Testis (tissue), 2 donors: Measurements from ENCODE around the gene SASH1.

ENCODE experiments used
- POLR2A ChIP-seq: fragments of 450-650 bp; IDR thresholded peaks from one replicate; pipeline ENCODE4 v1.6.1; 2017; ENCODE audit warnings: antibody characterized with exemption, mild to moderate bottlenecking, moderate library complexity
- TF ChIP-seq, protein P1 (sequence below), 3 experiments: fragments of 450-650 bp in 2 of 3; fragments of 200-600 bp in 1 of 3; sonication (generic) in 1 of 3; IDR thresholded peaks; one replicate each; pipeline ENCODE4 v1.5.1; 2016 to 2019; ENCODE audit warnings: antibody characterized with exemption in 3 of 3, mild to moderate bottlenecking in 2 of 3, moderate library complexity in 1 of 3

DNA sequence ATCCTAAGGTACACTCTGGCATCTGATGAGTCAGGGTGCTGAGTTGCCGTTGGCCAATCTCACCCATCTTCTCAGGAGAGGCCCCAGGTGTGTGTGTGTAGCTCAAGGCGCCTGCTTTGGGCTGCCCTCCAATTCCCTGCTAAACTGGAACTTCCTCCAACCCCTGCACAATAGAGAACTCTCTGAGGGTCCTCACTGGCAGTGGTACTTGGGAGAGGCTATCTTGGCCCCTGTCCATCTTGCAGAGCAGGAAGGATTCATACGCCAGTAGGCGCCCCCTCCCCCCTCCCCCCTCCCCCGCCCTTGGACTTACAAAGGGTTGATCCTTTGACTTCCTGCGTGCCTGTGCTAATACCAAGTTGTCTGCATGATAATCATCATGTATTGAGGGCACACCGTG is 173.6 kb downstream of the SASH1 start:
- TF ChIP-seq POLR2A, result no peak
- TF ChIP-seq, protein P1, sequence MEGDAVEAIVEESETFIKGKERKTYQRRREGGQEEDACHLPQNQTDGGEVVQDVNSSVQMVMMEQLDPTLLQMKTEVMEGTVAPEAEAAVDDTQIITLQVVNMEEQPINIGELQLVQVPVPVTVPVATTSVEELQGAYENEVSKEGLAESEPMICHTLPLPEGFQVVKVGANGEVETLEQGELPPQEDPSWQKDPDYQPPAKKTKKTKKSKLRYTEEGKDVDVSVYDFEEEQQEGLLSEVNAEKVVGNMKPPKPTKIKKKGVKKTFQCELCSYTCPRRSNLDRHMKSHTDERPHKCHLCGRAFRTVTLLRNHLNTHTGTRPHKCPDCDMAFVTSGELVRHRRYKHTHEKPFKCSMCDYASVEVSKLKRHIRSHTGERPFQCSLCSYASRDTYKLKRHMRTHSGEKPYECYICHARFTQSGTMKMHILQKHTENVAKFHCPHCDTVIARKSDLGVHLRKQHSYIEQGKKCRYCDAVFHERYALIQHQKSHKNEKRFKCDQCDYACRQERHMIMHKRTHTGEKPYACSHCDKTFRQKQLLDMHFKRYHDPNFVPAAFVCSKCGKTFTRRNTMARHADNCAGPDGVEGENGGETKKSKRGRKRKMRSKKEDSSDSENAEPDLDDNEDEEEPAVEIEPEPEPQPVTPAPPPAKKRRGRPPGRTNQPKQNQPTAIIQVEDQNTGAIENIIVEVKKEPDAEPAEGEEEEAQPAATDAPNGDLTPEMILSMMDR (IDR thresholded peaks at IDR 0.05), result no peak
